ENCODE measurements around the gene WDR89. TPM values are rescaled to one million over a fixed set of nuclear protein-coding genes. Genes with fewer than 3 reads are reported as not detected.
"Not testable (repeated sequence)": the region's sequence is repeated elsewhere in the genome, so short reads cannot be mapped to it uniquely, and the experiment has no call there.

WDR89 gene
- total RNA-seq, 1 donor from 2014 or later, result 9.6 TPM

GRCh38 chr14:63633801-63634200 lies 7.9 kb downstream of the WDR89 start:
- Mint-ChIP-seq H3K27me3 (ENCODE audit: unreplicated experiment) (no peaks in the 10 kb centered on the region), H3K4me1 (ENCODE audit: low read depth, unreplicated experiment) (no peaks in the 10 kb centered on the region), H3K9me3 (ENCODE audit: unreplicated experiment) (peaks cover 6% of the 10 kb centered on the region), H3K27ac (ENCODE audit: unreplicated experiment) (no peak overlapping the region), H3K36me3 (ENCODE audit: unreplicated experiment) (peaks cover 12% of the 10 kb centered on the region), H3K4me3 (ENCODE audit: unreplicated experiment) (no peak overlapping the region)
- TF ChIP-seq, protein P1, sequence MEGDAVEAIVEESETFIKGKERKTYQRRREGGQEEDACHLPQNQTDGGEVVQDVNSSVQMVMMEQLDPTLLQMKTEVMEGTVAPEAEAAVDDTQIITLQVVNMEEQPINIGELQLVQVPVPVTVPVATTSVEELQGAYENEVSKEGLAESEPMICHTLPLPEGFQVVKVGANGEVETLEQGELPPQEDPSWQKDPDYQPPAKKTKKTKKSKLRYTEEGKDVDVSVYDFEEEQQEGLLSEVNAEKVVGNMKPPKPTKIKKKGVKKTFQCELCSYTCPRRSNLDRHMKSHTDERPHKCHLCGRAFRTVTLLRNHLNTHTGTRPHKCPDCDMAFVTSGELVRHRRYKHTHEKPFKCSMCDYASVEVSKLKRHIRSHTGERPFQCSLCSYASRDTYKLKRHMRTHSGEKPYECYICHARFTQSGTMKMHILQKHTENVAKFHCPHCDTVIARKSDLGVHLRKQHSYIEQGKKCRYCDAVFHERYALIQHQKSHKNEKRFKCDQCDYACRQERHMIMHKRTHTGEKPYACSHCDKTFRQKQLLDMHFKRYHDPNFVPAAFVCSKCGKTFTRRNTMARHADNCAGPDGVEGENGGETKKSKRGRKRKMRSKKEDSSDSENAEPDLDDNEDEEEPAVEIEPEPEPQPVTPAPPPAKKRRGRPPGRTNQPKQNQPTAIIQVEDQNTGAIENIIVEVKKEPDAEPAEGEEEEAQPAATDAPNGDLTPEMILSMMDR (IDR thresholded peaks at IDR 0.05; ENCODE audit: partially characterized antibody, unreplicated experiment), result no peak
- DNase-seq, result no peak

- DNase-seq, result no peak
- peaks cover 12% of the 10 kb centered on the region for H3K36me3 Mint-ChIP-seq (ENCODE audit: unreplicated experiment)
- H3K9me3 Mint-ChIP-seq (ENCODE audit: unreplicated experiment), result peaks cover 6% of the 10 kb centered on the region
- no peak overlapping the region for H3K27ac Mint-ChIP-seq (ENCODE audit: unreplicated experiment)
- H3K27me3 Mint-ChIP-seq (ENCODE audit: unreplicated experiment), result no peaks in the 10 kb centered on the region
- H3K4me1 Mint-ChIP-seq (ENCODE audit: low read depth, unreplicated experiment), result no peaks in the 10 kb centered on the region
- TF ChIP-seq, protein P1 (IDR thresholded peaks at IDR 0.05; ENCODE audit: partially characterized antibody, unreplicated experiment), result peak; percentile 61
- H3K4me3 Mint-ChIP-seq (ENCODE audit: unreplicated experiment), result no peak overlapping the region
These were observed 8.6 kb downstream of the WDR89 start for GRCh38 chr14:63632932-63633514.

- TF ChIP-seq, protein P1 (IDR thresholded peaks at IDR 0.05; ENCODE audit: partially characterized antibody, unreplicated experiment), result no peak
- Mint-ChIP-seq H3K4me1 (ENCODE audit: low read depth, unreplicated experiment) (no peaks in the 10 kb centered on the region), H3K4me3 (ENCODE audit: unreplicated experiment) (no peak overlapping the region), H3K27ac (ENCODE audit: unreplicated experiment) (no peak overlapping the region), H3K9me3 (ENCODE audit: unreplicated experiment) (no peaks in the 10 kb centered on the region), H3K36me3 (ENCODE audit: unreplicated experiment) (no peaks in the 10 kb centered on the region), H3K27me3 (ENCODE audit: unreplicated experiment) (no peaks in the 10 kb centered on the region)
- no peak for DNase-seq
These were observed 17.0 kb downstream of the WDR89 start for GRCh38 chr14:63624701-63625100.

GRCh38 chr14:63624203-63624602 lies 17.5 kb downstream of the WDR89 start:
- Mint-ChIP-seq H3K4me1 (ENCODE audit: low read depth, unreplicated experiment) (no peaks in the 10 kb centered on the region), H3K27ac (ENCODE audit: unreplicated experiment) (no peak overlapping the region), H3K27me3 (ENCODE audit: unreplicated experiment) (no peaks in the 10 kb centered on the region), H3K9me3 (ENCODE audit: unreplicated experiment) (no peaks in the 10 kb centered on the region), H3K4me3 (ENCODE audit: unreplicated experiment) (no peak overlapping the region), H3K36me3 (ENCODE audit: unreplicated experiment) (no peaks in the 10 kb centered on the region)
- TF ChIP-seq, protein P1 (IDR thresholded peaks at IDR 0.05; ENCODE audit: partially characterized antibody, unreplicated experiment), result no peak
- DNase-seq, result no peak

- H3K36me3 Mint-ChIP-seq (ENCODE audit: unreplicated experiment); H3K4me3 Mint-ChIP-seq (ENCODE audit: unreplicated experiment); H3K4me1 Mint-ChIP-seq (ENCODE audit: low read depth, unreplicated experiment); H3K27me3 Mint-ChIP-seq (ENCODE audit: unreplicated experiment); H3K9me3 Mint-ChIP-seq (ENCODE audit: unreplicated experiment); DNase-seq; H3K27ac Mint-ChIP-seq (ENCODE audit: unreplicated experiment): not testable (repeated sequence)
These were observed 19.7 kb downstream of the WDR89 start for GRCh38 chr14:63621975-63622374.

All from glutamatergic neuron (in vitro differentiated cells).